ENCODE results near the gene HES5. TPM values are rescaled to one million over a fixed set of nuclear protein-coding genes. Genes with fewer than 3 reads are reported as not detected.

Gene HES5
- total and polyA plus RNA-seq, 2 experiments from 2014 or later, result 0.16 to 0.21 TPM

DNA sequence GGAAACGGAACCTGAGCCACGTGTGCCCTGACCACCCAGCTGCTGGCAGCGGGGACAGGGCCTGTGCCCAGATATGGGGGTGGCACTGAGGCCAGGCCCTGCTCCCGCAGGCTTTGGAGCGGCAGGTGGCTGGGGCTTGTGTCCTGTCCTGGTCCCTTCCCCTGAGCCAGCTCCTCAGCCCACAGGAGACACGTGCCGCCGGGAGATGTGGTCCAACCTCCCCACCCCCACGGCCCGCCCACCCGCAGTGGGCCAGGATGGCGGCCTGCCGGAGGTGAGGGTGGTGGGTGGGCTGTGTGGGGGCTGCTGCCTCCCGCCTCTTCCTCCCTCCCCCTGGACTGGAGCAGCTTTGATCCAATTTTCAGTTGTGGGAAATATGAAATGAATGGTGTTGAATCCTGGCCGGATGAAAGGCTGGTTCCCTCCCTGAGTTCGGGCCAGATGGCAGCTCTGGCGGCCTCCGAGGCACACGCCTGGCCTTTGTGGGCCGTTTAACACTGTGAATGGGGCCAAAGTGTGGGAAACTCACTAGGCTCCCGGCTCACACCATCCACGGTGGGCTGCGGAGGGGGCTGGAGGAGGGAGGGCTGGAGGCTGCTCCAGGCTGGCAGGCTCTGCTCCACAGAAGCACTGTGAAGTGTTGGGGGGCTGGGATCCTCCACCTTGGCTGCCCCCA is 2.6 kb upstream of the HES5 start:
- Histone ChIP-seq H3K79me2 (replicated peaks; ENCODE audit: insufficient read depth) (no peaks in the 10 kb centered on the region), H3K36me3 (ENCODE audit: insufficient read depth) (no peaks in the 10 kb centered on the region), H3K4me2 (no peak overlapping the region), H3K27me3 (ENCODE audit: insufficient read depth) (peaks cover 57% of the 10 kb centered on the region), H3K27ac (ENCODE audit: low read depth) (no peak overlapping the region), H3K4me1 (ENCODE audit: insufficient read depth) (peaks cover 9% of the 10 kb centered on the region), H3F3A (replicated peaks; ENCODE audit: low read depth) (no peaks in the 10 kb centered on the region), H4K20me1 (replicated peaks; ENCODE audit: insufficient read depth) (no peaks in the 10 kb centered on the region), H3K4me3 (no peak overlapping the region), H2AFZ (no peak overlapping the region), H3K9me2 (ENCODE audit: insufficient read depth) (no peaks in the 10 kb centered on the region)
- Mint-ChIP-seq H3K9me3 (no peaks in the 10 kb centered on the region), H3K27ac (no peak overlapping the region), H3K27me3 (ENCODE audit: insufficient read depth, low read depth, poor library complexity) (peaks cover 55% of the 10 kb centered on the region), H3K36me3 (ENCODE audit: low read depth) (no peaks in the 10 kb centered on the region), H3K4me1 (peaks cover 18% of the 10 kb centered on the region), H3K4me3 (no peak overlapping the region)
- no peak for ATAC-seq
- TF ChIP-seq EZH2 (IDR thresholded peaks at IDR 0.05; ENCODE audit: low read depth, unreplicated experiment), result no peak
- no peak for TF ChIP-seq JUNB (IDR thresholded peaks at IDR 0.05; ENCODE audit: unreplicated experiment)
- TF ChIP-seq, protein P1, sequence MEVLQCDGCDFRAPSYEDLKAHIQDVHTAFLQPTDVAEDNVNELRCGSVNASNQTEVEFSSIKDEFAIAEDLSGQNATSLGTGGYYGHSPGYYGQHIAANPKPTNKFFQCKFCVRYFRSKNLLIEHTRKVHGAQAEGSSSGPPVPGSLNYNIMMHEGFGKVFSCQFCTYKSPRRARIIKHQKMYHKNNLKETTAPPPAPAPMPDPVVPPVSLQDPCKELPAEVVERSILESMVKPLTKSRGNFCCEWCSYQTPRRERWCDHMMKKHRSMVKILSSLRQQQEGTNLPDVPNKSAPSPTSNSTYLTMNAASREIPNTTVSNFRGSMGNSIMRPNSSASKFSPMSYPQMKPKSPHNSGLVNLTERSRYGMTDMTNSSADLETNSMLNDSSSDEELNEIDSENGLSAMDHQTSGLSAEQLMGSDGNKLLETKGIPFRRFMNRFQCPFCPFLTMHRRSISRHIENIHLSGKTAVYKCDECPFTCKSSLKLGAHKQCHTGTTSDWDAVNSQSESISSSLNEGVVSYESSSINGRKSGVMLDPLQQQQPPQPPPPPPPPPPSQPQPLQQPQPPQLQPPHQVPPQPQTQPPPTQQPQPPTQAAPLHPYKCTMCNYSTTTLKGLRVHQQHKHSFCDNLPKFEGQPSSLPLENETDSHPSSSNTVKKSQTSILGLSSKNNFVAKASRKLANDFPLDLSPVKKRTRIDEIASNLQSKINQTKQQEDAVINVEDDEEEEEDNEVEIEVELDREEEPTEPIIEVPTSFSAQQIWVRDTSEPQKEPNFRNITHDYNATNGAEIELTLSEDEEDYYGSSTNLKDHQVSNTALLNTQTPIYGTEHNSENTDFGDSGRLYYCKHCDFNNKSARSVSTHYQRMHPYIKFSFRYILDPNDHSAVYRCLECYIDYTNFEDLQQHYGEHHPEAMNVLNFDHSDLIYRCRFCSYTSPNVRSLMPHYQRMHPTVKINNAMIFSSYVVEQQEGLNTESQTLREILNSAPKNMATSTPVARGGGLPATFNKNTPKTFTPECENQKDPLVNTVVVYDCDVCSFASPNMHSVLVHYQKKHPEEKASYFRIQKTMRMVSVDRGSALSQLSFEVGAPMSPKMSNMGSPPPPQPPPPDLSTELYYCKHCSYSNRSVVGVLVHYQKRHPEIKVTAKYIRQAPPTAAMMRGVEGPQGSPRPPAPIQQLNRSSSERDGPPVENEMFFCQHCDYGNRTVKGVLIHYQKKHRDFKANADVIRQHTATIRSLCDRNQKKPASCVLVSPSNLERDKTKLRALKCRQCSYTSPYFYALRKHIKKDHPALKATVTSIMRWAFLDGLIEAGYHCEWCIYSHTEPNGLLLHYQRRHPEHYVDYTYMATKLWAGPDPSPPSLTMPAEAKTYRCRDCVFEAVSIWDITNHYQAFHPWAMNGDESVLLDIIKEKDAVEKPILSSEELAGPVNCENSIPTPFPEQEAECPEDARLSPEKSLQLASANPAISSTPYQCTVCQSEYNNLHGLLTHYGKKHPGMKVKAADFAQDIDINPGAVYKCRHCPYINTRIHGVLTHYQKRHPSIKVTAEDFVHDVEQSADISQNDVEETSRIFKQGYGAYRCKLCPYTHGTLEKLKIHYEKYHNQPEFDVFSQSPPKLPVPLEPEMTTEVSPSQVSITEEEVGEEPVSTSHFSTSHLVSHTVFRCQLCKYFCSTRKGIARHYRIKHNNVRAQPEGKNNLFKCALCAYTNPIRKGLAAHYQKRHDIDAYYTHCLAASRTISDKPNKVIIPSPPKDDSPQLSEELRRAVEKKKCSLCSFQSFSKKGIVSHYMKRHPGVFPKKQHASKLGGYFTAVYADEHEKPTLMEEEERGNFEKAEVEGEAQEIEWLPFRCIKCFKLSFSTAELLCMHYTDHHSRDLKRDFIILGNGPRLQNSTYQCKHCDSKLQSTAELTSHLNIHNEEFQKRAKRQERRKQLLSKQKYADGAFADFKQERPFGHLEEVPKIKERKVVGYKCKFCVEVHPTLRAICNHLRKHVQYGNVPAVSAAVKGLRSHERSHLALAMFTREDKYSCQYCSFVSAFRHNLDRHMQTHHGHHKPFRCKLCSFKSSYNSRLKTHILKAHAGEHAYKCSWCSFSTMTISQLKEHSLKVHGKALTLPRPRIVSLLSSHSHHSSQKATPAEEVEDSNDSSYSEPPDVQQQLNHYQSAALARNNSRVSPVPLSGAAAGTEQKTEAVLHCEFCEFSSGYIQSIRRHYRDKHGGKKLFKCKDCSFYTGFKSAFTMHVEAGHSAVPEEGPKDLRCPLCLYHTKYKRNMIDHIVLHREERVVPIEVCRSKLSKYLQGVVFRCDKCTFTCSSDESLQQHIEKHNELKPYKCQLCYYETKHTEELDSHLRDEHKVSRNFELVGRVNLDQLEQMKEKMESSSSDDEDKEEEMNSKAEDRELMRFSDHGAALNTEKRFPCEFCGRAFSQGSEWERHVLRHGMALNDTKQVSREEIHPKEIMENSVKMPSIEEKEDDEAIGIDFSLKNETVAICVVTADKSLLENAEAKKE (CRISPR knock-in tag; IDR thresholded peaks at IDR 0.05), result no peak
- TF ChIP-seq ZNF114 (CRISPR knock-in tag; IDR thresholded peaks at IDR 0.05), result no peak
- TF ChIP-seq, protein P2, sequence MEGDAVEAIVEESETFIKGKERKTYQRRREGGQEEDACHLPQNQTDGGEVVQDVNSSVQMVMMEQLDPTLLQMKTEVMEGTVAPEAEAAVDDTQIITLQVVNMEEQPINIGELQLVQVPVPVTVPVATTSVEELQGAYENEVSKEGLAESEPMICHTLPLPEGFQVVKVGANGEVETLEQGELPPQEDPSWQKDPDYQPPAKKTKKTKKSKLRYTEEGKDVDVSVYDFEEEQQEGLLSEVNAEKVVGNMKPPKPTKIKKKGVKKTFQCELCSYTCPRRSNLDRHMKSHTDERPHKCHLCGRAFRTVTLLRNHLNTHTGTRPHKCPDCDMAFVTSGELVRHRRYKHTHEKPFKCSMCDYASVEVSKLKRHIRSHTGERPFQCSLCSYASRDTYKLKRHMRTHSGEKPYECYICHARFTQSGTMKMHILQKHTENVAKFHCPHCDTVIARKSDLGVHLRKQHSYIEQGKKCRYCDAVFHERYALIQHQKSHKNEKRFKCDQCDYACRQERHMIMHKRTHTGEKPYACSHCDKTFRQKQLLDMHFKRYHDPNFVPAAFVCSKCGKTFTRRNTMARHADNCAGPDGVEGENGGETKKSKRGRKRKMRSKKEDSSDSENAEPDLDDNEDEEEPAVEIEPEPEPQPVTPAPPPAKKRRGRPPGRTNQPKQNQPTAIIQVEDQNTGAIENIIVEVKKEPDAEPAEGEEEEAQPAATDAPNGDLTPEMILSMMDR (conservative IDR thresholded peaks at IDR 0.05; ENCODE audit: low read depth in 2 of 2), result no peak
- TF ChIP-seq POLR2AphosphoS5 (IDR thresholded peaks at IDR 0.05; ENCODE audit: low read depth), result no peak
- no peak for TF ChIP-seq NANOG (IDR thresholded peaks at IDR 0.05; ENCODE audit: borderline replicate concordance)
- TF ChIP-seq ETS1 (IDR thresholded peaks at IDR 0.05), result no peak
- TF ChIP-seq ZNF331 (CRISPR knock-in tag; IDR thresholded peaks at IDR 0.05; ENCODE audit: low read depth), result no peak
- no peak for TF ChIP-seq CREB1 (CRISPR knock-in tag; IDR thresholded peaks at IDR 0.05; ENCODE audit: low read depth)
- no peak for TF ChIP-seq EZH2phosphoT487 (IDR thresholded peaks at IDR 0.05; ENCODE audit: unreplicated experiment)
- no peak for DNase-seq (ENCODE audit: low spot score)
